Suprapubic skin (tissue), 4 donors: Measurements from ENCODE around the gene THSD7B.

Experiments
- CTCF ChIP-seq, 2 donors: fragments of 200-600 bp in 1 of 2; fragments of 450-650 bp in 1 of 2; sonication (generic) in 1 of 2; IDR thresholded peaks; one replicate each; pipeline ENCODE4 v1.5.1; 2016 to 2019; ENCODE audit warnings: antibody characterized with exemption in 2 of 2, mild to moderate bottlenecking in 1 of 2, moderate library complexity in 1 of 2
- EP300 ChIP-seq: sonication (generic); formaldehyde crosslinking; IDR thresholded peaks from one replicate; pipeline ENCODE4 v1.6.1; 2017; ENCODE audit warnings: antibody characterized with exemption
- POLR2AphosphoS5 ChIP-seq, 3 donors: sonication (generic); formaldehyde crosslinking; IDR thresholded peaks; one replicate each; pipeline ENCODE4 v1.6.1; 2017; ENCODE audit warnings: antibody characterized with exemption in 3 of 3

GRCh38 chr2:136901732-136902131 is 136.4 kb downstream of the THSD7B start:
- TF ChIP-seq CTCF (IDR thresholded peaks at IDR 0.05) (no peak), EP300 (no peak), POLR2AphosphoS5 (IDR thresholded peaks at IDR 0.05) (no peak)
